BJ (cell line): Measurements from ENCODE around the gene ZDHHC23. TPM values are rescaled to one million over a fixed set of nuclear protein-coding genes. Genes with fewer than 3 reads are reported as not detected.

ENCODE experiments used
- CTCF ChIA-PET: fragments of 350-600 bp; formaldehyde crosslinking; extraction: SDS; loops from one replicate; lab custom pipeline; 2021; ENCODE audit warnings: antibody characterized with exemption, inconsistent platforms; lab: Yijun Ruan, JAX
- POLR2A ChIA-PET: fragments of 300-600 bp; sonication (Branson Sonifier 250); formaldehyde crosslinking; extraction: SDS; loops from one replicate; lab custom pipeline; 2021; ENCODE audit warnings: antibody characterized with exemption; lab: Charles Lee
- DNase-seq: peaks from one replicate; pipeline ENCODE4 v3.0.0-alpha.2; 2011; ENCODE audit warnings: low read depth
- H3K27me3 ChIP-seq: 2 replicates; pipeline ENCODE4 v1.6.0; 2011; ENCODE audit warnings: low read length; ENCODE audit not compliant: control insufficient read depth, insufficient read depth
- H3K36me3 ChIP-seq: 2 replicates; pipeline ENCODE4 v1.5.1; 2011; ENCODE audit warnings: low read length; ENCODE audit not compliant: control insufficient read depth, insufficient read depth
- H3K4me3 ChIP-seq: 2 replicates; pipeline ENCODE4 v1.5.1; 2011; ENCODE audit warnings: low read depth, mild to moderate bottlenecking, control low read depth, low read length
- polyA plus RNA-seq: library from polyadenylated mRNA; depleted of rRNA; stranded (reverse); fragments of >200 nt; gene quantifications from 2 replicates; pipeline ENCODE4 v1.2.3, GENCODE V29; 2011
- TF ChIP-seq, protein P1 (sequence below): IDR thresholded peaks from 2 replicates; pipeline ENCODE4 v1.5.1; 2011; ENCODE audit warnings: low read depth, mild to moderate bottlenecking, control low read depth, inconsistent platforms, low read length, moderate library complexity; ENCODE audit not compliant: insufficient read depth

Gene ZDHHC23
- polyA plus RNA-seq, 1 experiment, result 2.1 TPM

DNA sequence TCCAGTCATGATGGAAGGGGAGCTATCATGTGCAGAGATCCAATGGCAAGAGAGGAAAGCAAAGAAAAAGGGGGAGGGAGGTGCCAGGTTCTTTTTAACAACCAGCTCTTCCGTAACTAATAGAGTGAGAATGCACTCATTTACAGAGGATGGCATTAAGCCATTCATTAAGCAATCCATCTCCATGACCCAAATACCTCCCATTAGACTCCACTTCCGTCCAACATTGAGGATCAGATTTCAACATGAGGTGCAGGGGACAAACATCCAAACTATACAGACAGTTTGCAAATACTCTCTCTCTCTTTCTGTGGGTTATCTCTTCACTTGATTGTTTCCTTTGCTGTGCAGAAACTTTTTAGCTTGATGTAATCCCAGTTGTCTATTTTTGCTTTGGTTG is 21.2 kb downstream of the ZDHHC23 start:
- TF ChIP-seq, protein P1, sequence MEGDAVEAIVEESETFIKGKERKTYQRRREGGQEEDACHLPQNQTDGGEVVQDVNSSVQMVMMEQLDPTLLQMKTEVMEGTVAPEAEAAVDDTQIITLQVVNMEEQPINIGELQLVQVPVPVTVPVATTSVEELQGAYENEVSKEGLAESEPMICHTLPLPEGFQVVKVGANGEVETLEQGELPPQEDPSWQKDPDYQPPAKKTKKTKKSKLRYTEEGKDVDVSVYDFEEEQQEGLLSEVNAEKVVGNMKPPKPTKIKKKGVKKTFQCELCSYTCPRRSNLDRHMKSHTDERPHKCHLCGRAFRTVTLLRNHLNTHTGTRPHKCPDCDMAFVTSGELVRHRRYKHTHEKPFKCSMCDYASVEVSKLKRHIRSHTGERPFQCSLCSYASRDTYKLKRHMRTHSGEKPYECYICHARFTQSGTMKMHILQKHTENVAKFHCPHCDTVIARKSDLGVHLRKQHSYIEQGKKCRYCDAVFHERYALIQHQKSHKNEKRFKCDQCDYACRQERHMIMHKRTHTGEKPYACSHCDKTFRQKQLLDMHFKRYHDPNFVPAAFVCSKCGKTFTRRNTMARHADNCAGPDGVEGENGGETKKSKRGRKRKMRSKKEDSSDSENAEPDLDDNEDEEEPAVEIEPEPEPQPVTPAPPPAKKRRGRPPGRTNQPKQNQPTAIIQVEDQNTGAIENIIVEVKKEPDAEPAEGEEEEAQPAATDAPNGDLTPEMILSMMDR, result no peak
- Histone ChIP-seq H3K4me3 (no peak overlapping the region), H3K36me3 (no peaks in the 10 kb centered on the region), H3K27me3 (no peaks in the 10 kb centered on the region)
- no peak for DNase-seq
- ChIA-PET CTCF (no interaction called here), POLR2A (no interaction called here)

DNA sequence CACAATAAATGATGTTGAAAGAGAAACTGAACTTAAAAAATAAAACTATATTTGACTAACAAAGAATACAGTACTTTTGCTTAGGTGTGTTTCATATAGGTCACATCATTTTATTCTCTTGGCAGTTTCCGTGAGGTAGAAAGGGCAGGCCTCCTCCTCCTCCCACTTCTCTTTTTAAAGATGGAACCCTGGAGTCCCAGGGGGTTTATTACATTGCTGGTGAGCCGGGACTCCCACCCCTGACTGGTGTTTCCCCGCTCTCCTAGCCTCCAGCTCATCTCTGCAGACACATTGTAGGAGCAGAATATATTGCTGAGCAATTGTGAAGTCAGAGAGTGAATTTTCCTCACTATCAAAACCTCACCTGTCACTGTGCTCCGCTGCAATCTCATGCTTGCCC is 30.0 kb downstream of the ZDHHC23 start:
- CTCF ChIA-PET, result no interaction called here
- TF ChIP-seq, protein P1, result no peak
- H3K36me3 ChIP-seq, result no peaks in the 10 kb centered on the region
- POLR2A ChIA-PET, result no interaction called here
- DNase-seq, result no peak
- H3K27me3 ChIP-seq, result no peaks in the 10 kb centered on the region
- H3K4me3 ChIP-seq, result no peak overlapping the region

DNA sequence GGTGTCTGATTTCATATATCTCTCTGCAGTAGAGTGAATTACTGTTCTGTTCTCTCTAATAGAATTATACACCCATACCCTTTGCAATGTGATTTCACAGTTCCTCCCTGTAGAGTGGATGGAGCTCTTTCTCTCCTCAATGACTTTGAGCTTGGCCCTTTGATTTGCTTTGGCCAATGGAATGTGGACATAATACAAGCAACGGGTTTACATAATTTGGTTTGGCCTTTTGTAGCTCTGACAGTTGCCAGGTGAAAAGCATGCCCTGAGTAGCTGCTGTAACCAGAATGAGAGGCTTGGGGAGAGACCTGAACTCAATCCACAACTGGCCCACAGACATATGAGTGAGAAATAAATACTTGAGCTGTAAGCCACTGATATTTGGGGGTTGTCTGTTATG is 32.1 kb downstream of the ZDHHC23 start:
- no peak overlapping the region for H3K4me3 ChIP-seq
- H3K27me3 ChIP-seq, result no peaks in the 10 kb centered on the region
- POLR2A ChIA-PET, result no interaction called here
- no peak for DNase-seq
- no peaks in the 10 kb centered on the region for H3K36me3 ChIP-seq
- TF ChIP-seq, protein P1, result no peak
- CTCF ChIA-PET, result no interaction called here

DNA sequence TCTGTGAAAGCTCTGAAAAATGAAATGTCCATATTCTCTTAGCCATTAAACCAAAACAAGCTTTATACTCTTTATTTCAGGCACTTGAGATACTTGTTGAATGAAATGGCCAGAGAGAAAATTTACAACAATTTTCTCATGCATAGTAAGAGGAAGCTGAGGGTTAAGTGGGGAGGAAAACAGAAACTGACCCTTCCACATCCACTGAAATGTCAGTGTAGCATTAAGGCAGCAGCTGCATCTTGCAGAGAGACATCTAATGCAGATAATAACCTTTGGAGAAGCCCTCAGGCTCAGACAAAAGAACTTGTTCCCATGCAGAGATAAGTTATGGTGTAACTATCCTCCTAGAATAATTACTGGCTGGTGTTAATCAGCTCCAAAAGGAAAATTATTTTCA is 34.0 kb downstream of the ZDHHC23 start:
- POLR2A ChIA-PET, result no interaction called here
- no peak for DNase-seq
- Histone ChIP-seq H3K27me3 (no peaks in the 10 kb centered on the region), H3K36me3 (no peaks in the 10 kb centered on the region), H3K4me3 (no peak overlapping the region)
- TF ChIP-seq, protein P1, result no peak
- CTCF ChIA-PET, result interaction anchor here (1.3 to 1.7 kb wide), 2 partner anchors 9 to 24 kb away, joined by 3 read pairs; no protein-coding TSS in a partner anchor

DNA sequence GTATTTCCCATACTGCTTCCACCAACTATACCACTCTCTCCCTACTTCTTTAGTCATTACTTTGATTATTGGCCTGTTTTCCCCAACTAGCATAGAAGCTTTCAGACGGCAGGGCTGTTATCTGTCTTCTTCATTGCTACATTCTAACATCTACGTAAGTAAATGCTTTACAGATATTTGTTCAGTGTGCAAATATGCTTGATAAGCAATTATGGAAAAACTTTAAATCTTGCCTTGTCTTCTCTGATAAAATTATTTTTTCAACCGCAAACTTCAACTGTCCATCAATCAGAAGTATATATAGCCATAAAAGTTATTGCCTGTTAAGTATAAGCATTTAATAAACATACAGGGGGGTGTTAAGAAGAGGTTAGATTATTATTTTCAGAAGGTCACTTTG is 35.7 kb downstream of the ZDHHC23 start:
- no peak for DNase-seq
- no peak overlapping the region for H3K4me3 ChIP-seq
- ChIA-PET CTCF (no interaction called here), POLR2A (no interaction called here)
- no peaks in the 10 kb centered on the region for H3K27me3 ChIP-seq
- H3K36me3 ChIP-seq, result no peaks in the 10 kb centered on the region
- TF ChIP-seq, protein P1, result no peak
